Measurements from ENCODE around the gene ARHGDIB.

Gene ARHGDIB

GRCh38 chr12:15000575-15000974, 39.2 kb upstream of the ARHGDIB start:
- ChIA-PET CTCF (interaction anchor here (0.8 to 1.4 kb wide), 6 partner anchors 19 to 221 kb away, joined by 3 to 5 read pairs (median 3); partner anchors contain the start of gene RERG), POLR2A (no interaction called here)
- no peak for DNase-seq (ENCODE audit: extremely low spot score)
- TF ChIP-seq CTCF (IDR thresholded peaks at IDR 0.05; ENCODE audit: control extremely low read depth, extremely low read depth, low read depth, missing control alignments): no peak

- no peak for TF ChIP-seq CTCF (IDR thresholded peaks at IDR 0.05; ENCODE audit: control extremely low read depth, extremely low read depth, low read depth, missing control alignments)
- DNase-seq (ENCODE audit: extremely low spot score): no peak
- POLR2A ChIA-PET: no interaction called here
- CTCF ChIA-PET: interaction anchor here (0.8 to 1.2 kb wide), 3 partner anchors 19 to 154 kb away, joined by 3 read pairs; no protein-coding TSS in a partner anchor
Observed at GRCh38 chr12:14999695-15000365, 38.4 kb upstream of the ARHGDIB start.

- TF ChIP-seq CTCF (IDR thresholded peaks at IDR 0.05; ENCODE audit: control extremely low read depth, extremely low read depth, low read depth, missing control alignments): no peak
- CTCF ChIA-PET: interaction anchor here (1.1 to 6.3 kb wide), 2 partner anchors 153 kb away, joined by 3 to 85 read pairs; partner anchors contain the start of gene ART4
- POLR2A ChIA-PET: no interaction called here
- DNase-seq (ENCODE audit: extremely low spot score): no peak
Observed at GRCh38 chr12:14999021-14999694, 37.8 kb upstream of the ARHGDIB start.

GRCh38 chr12:14997998-14998397, 36.6 kb upstream of the ARHGDIB start:
- CTCF ChIA-PET: interaction anchor here (1.5 to 6.3 kb wide), 2 partner anchors 152 to 158 kb away, joined by 3 to 85 read pairs; partner anchors contain the start of gene ART4

GRCh38 chr12:14995583-14996425, 34.4 kb upstream of the ARHGDIB start:
- ChIA-PET CTCF (interaction anchor here (0.6 to 6.3 kb wide), 42 partner anchors 8 to 780 kb away, joined by 3 to 85 read pairs (median 4); partner anchors contain the start of genes ARHGDIB, ART4 and RERG), POLR2A (interaction anchor here (0.6 kb wide), 2 partner anchors 223 to 825 kb away, joined by 3 to 6 read pairs; no protein-coding TSS in a partner anchor)
- DNase-seq (ENCODE audit: extremely low spot score): no peak
- TF ChIP-seq CTCF (IDR thresholded peaks at IDR 0.05; ENCODE audit: control extremely low read depth, extremely low read depth, low read depth, missing control alignments): peak; percentile 44

More at GRCh38 chr12:14997998-14998397, 36.6 kb upstream of the ARHGDIB start:
- no peak for TF ChIP-seq CTCF (IDR thresholded peaks at IDR 0.05; ENCODE audit: control extremely low read depth, extremely low read depth, low read depth, missing control alignments)
- no peak for DNase-seq (ENCODE audit: extremely low spot score)
- POLR2A ChIA-PET: no interaction called here

GRCh38 chr12:14994610-14995009, 33.2 kb upstream of the ARHGDIB start:
- CTCF ChIA-PET: interaction anchor here (1.0 to 6.3 kb wide), 18 partner anchors 9 to 779 kb away, joined by 3 to 85 read pairs (median 4); partner anchors contain the start of gene ART4
- TF ChIP-seq CTCF (IDR thresholded peaks at IDR 0.05; ENCODE audit: control extremely low read depth, extremely low read depth, low read depth, missing control alignments): no peak
- POLR2A ChIA-PET: no interaction called here
- no peak for DNase-seq (ENCODE audit: extremely low spot score)

All from GM10248 (cell line).